Measurements from ENCODE around the gene USP32.

The USP32 gene

DNA sequence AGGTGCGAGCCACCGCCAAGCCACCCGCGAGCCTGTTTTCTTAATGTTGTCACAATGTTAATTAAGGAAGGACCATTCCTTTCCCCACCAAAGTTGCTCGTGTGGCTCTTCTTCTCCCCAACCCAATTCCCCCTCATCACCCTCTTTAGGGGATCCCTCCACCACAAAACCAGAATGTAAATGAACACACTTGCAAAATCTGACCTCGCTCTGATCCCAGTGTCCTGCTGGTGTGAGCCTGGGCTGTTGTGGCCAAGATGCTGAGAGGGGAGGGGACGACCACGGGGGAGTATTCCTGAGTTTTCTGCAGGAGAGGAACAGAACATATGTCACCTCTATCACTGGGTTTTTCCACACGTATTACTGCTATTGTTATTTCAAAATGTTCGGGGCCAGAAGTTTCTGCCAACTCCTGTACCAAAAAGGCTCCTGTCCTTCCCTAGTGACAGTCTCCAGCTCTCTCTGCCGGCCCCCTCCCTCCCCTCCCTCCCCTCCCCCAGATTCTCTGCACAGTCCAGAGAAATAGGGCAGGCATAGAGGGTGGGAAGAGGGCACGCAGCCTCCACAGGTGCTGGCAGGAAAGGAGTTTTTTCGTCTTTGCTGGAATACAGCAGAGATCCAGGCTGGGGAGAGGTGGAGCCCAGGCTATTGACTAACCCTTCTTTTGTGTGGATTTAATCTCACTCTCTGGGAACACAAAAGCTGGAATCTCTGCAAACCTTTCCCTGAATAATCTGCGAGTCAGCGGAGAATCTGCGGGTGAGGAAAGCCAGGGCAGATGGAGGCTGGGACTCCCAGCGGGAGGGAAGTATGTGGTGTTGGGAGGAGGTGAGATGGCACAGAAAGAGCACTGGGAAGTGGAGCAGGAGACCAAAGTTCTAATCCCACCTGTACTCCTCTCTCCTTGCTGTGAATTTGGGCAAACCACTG lies 246.7 kb downstream of the USP32 start:
- H3K4me3 ChIP-seq (ENCODE audit: insufficient read depth in 1 of 2, low read depth in 1 of 2, low read length in 2 of 2): no peak overlapping the region
- H3K27ac ChIP-seq (ENCODE audit: low read length, poor library complexity, severe bottlenecking): no peak overlapping the region
- H2BK120ac ChIP-seq (ENCODE audit: low read depth, low read length): no peak overlapping the region
- peaks cover 32% of the 10 kb centered on the region for H3K4me1 ChIP-seq (ENCODE audit: control insufficient read depth, insufficient read depth, low read depth, low read length)
- DNase-seq: no peak
- H3K9ac ChIP-seq (ENCODE audit: low read length): no peak overlapping the region
- H3K36me3 ChIP-seq (ENCODE audit: control insufficient read depth in 1 of 2, insufficient read depth in 2 of 2, low read depth in 1 of 2, low read length in 2 of 2): peaks cover 0 to 4% of the 10 kb centered on the region in 2 experiments
- H2BK5ac ChIP-seq (ENCODE audit: low read depth, low read length, poor library complexity, severe bottlenecking): no peak overlapping the region
- 27% methylated on average over 13 of the region's 17 CpGs for WGBS
- H3K4me2 ChIP-seq (ENCODE audit: low read length, poor library complexity, severe bottlenecking): no peak overlapping the region
- no peaks in the 10 kb centered on the region for H3K79me1 ChIP-seq (replicated peaks; ENCODE audit: low read length, poor library complexity, severe bottlenecking)
- peaks cover 75 to 76% of the 10 kb centered on the region in 2 experiments for H3K27me3 ChIP-seq (ENCODE audit: control insufficient read depth in 1 of 2, insufficient read depth in 1 of 2, low read length in 2 of 2)
- H2AK5ac ChIP-seq (ENCODE audit: low read length, severe bottlenecking): no peak overlapping the region
- no peak overlapping the region for H2AFZ ChIP-seq (ENCODE audit: low read depth, low read length)
- no peak overlapping the region for H4K8ac ChIP-seq (ENCODE audit: low read length)
- H2BK12ac ChIP-seq (ENCODE audit: low read length in 2 of 2): no peak overlapping the region
- no peak overlapping the region for H3K18ac ChIP-seq (ENCODE audit: low read depth in 1 of 2, low read length in 2 of 2)
- no peak overlapping the region for H2BK15ac ChIP-seq (ENCODE audit: low read depth, poor library complexity, severe bottlenecking)
- H3K23ac ChIP-seq (ENCODE audit: low read length in 2 of 2): no peak overlapping the region
- no peak overlapping the region for H3K4ac ChIP-seq (ENCODE audit: low read depth in 1 of 2, low read length in 2 of 2)
- no peak overlapping the region for H4K91ac ChIP-seq (ENCODE audit: low read length)
- H3K14ac ChIP-seq (ENCODE audit: low read length in 2 of 2): no peak overlapping the region
- no peaks in the 10 kb centered on the region for H3K9me3 ChIP-seq (ENCODE audit: control insufficient read depth, low read length)

DNA sequence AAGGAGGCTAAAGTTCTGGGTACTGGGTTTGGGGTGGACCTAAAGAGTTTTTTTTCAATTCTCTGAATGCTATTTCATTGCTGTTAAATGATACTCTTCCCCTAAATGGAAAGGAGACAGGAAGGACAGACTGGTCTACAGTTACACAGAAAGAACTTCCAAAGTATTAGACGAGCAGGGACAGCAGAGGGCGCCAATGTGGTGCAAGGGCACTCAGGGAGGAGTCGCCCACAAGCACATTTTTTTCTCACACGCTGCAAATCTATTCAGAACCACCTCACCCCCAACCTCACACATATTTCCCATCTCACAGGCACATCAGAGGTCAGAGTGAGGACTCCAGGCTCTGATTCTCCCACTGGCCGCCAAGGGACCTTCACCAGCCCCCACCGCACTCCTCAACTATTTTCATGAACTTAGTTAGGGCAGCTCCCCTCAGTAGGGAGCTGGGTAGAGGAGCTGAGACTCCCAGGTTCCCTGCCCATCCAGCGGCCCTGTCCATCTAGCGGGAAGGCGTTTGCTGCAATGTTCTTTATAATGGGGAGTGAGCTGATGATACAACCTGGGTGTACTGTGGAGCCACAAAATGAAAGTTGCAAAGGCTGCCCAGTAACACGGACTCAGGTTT lies 248.9 kb downstream of the USP32 start:
- Histone ChIP-seq H3K18ac (ENCODE audit: low read depth in 1 of 2, low read length in 2 of 2) (no peak overlapping the region), H2BK120ac (ENCODE audit: low read depth, low read length) (no peak overlapping the region), H2BK5ac (ENCODE audit: low read depth, low read length, poor library complexity, severe bottlenecking) (no peak overlapping the region), H3K14ac (ENCODE audit: low read length in 2 of 2) (no peak overlapping the region), H3K23ac (ENCODE audit: low read length in 2 of 2) (peak overlapping the region in 1 of 2 experiments; percentile 19), H3K9ac (ENCODE audit: low read length) (peak overlapping the region; percentile 90), H3K4me3 (ENCODE audit: insufficient read depth in 1 of 2, low read depth in 1 of 2, low read length in 2 of 2) (peak overlapping the region in 1 of 2 experiments; percentile 70), H4K8ac (ENCODE audit: low read length) (no peak overlapping the region), H3K9me3 (ENCODE audit: control insufficient read depth, low read length) (no peaks in the 10 kb centered on the region), H3K4ac (ENCODE audit: low read depth in 1 of 2, low read length in 2 of 2) (no peak overlapping the region), H3K27me3 (ENCODE audit: control insufficient read depth in 1 of 2, insufficient read depth in 1 of 2, low read length in 2 of 2) (peaks cover 74 to 76% of the 10 kb centered on the region in 2 experiments), H3K79me1 (replicated peaks; ENCODE audit: low read length, poor library complexity, severe bottlenecking) (no peaks in the 10 kb centered on the region), H3K27ac (ENCODE audit: low read length, poor library complexity, severe bottlenecking) (no peak overlapping the region), H2BK15ac (ENCODE audit: low read depth, poor library complexity, severe bottlenecking) (no peak overlapping the region), H4K91ac (ENCODE audit: low read length) (no peak overlapping the region), H3K4me2 (ENCODE audit: low read length, poor library complexity, severe bottlenecking) (peak overlapping the region; percentile 24), H3K36me3 (ENCODE audit: control insufficient read depth in 1 of 2, insufficient read depth in 2 of 2, low read depth in 1 of 2, low read length in 2 of 2) (peaks cover 0 to 4% of the 10 kb centered on the region in 2 experiments), H2AK5ac (ENCODE audit: low read length, severe bottlenecking) (no peak overlapping the region), H2BK12ac (ENCODE audit: low read length in 2 of 2) (no peak overlapping the region), H2AFZ (ENCODE audit: low read depth, low read length) (peak overlapping the region; percentile 57), H3K4me1 (ENCODE audit: control insufficient read depth, insufficient read depth, low read depth, low read length) (peaks cover 36% of the 10 kb centered on the region)
- peak; percentile 89 for DNase-seq
- 12% methylated on average over 9 of the region's 10 CpGs for WGBS

- Histone ChIP-seq H3K4me3 (ENCODE audit: insufficient read depth in 1 of 2, low read depth in 1 of 2, low read length in 2 of 2) (peak overlapping the region; percentile 18 to 29), H3K4me1 (ENCODE audit: control insufficient read depth, insufficient read depth, low read depth, low read length) (peaks cover 36% of the 10 kb centered on the region), H3K23ac (ENCODE audit: low read length in 2 of 2) (peak overlapping the region in 1 of 2 experiments; percentile 2), H3K27ac (ENCODE audit: low read length, poor library complexity, severe bottlenecking) (no peak overlapping the region), H2BK5ac (ENCODE audit: low read depth, low read length, poor library complexity, severe bottlenecking) (no peak overlapping the region), H2BK120ac (ENCODE audit: low read depth, low read length) (no peak overlapping the region), H2AK5ac (ENCODE audit: low read length, severe bottlenecking) (no peak overlapping the region), H3K36me3 (ENCODE audit: control insufficient read depth in 1 of 2, insufficient read depth in 2 of 2, low read depth in 1 of 2, low read length in 2 of 2) (peaks cover 0 to 4% of the 10 kb centered on the region in 2 experiments), H3K14ac (ENCODE audit: low read length in 2 of 2) (peak overlapping the region in 1 of 2 experiments; percentile 77), H3K18ac (ENCODE audit: low read depth in 1 of 2, low read length in 2 of 2) (no peak overlapping the region), H3K4me2 (ENCODE audit: low read length, poor library complexity, severe bottlenecking) (no peak overlapping the region), H2BK15ac (ENCODE audit: low read depth, poor library complexity, severe bottlenecking) (no peak overlapping the region), H4K8ac (ENCODE audit: low read length) (no peak overlapping the region), H3K9me3 (ENCODE audit: control insufficient read depth, low read length) (no peaks in the 10 kb centered on the region), H3K9ac (ENCODE audit: low read length) (no peak overlapping the region), H4K91ac (ENCODE audit: low read length) (no peak overlapping the region), H2AFZ (ENCODE audit: low read depth, low read length) (no peak overlapping the region), H3K4ac (ENCODE audit: low read depth in 1 of 2, low read length in 2 of 2) (no peak overlapping the region), H3K79me1 (replicated peaks; ENCODE audit: low read length, poor library complexity, severe bottlenecking) (no peaks in the 10 kb centered on the region), H3K27me3 (ENCODE audit: control insufficient read depth in 1 of 2, insufficient read depth in 1 of 2, low read length in 2 of 2) (peaks cover 66 to 76% of the 10 kb centered on the region in 2 experiments), H2BK12ac (ENCODE audit: low read length in 2 of 2) (no peak overlapping the region)
- WGBS: 15% methylated on average over 44 of the region's 52 CpGs
- peak; percentile 67 for DNase-seq
Measured at GRCh38 chr17:60141111-60142018, 250.6 kb downstream of the USP32 start.

Measured in mesenchymal stem cell (in vitro differentiated cells and primary cell).